ENCODE results near the gene GLB1L.

GLB1L gene

DNA sequence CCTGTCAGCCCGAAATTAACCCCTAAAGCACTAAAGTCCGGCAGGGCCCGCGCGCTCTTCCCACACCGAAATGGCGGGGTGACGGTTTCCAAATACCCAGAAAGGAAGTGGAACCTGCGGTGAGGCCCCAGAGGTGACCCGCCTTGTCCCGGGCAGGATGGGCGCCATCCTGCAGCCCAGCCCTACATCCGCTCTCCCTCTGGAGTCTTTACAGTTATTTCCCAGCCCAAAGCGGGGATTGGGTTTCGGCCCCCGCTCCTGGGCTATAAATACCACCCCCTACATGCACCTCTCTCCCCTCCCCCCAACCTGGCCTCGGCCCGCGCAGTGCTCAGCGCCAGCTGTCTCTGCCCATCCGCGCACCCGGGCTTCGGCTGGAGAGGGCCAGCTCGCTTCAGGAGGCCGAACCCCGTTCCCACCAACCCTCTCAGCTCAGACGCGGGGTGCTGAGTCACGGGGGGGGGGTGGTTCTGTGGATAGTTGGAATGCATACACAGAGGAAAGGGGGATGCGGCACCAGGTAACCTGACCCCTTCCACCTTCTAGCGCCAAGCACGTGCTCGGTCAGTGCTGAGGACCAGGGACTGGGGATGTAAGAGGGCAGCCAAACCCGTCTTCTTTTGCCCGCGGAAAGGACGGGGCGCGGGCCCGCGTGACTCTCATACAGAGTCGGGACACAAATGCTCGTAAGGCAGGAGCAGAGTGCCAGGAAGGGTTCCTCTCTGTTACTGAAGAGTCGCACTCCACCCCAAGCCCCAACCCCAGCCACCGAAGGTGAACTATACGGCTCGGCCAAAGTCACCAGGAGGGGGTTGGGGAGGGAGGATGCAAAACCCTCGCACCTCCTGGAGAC is 7.9 kb upstream of the GLB1L start, which contains the start of gene TUBA4B:
Gene TUBA4B (plus strand): TSS at position 344 of the 853 bp plus-strand sequence. CDS start 165 bp downstream, at position 509.
- TF ChIP-seq, protein P1, sequence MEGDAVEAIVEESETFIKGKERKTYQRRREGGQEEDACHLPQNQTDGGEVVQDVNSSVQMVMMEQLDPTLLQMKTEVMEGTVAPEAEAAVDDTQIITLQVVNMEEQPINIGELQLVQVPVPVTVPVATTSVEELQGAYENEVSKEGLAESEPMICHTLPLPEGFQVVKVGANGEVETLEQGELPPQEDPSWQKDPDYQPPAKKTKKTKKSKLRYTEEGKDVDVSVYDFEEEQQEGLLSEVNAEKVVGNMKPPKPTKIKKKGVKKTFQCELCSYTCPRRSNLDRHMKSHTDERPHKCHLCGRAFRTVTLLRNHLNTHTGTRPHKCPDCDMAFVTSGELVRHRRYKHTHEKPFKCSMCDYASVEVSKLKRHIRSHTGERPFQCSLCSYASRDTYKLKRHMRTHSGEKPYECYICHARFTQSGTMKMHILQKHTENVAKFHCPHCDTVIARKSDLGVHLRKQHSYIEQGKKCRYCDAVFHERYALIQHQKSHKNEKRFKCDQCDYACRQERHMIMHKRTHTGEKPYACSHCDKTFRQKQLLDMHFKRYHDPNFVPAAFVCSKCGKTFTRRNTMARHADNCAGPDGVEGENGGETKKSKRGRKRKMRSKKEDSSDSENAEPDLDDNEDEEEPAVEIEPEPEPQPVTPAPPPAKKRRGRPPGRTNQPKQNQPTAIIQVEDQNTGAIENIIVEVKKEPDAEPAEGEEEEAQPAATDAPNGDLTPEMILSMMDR (IDR thresholded peaks at IDR 0.05; ENCODE audit: insufficient read depth, low read depth, low read length, missing control alignments): no peak
- peak; percentile 61 for DNase-seq (ENCODE audit: low read depth)
- peak within 1 kb of the TSS; percentile 66 for H3K4me3 ChIP-seq (ENCODE audit: low read length)

DNA sequence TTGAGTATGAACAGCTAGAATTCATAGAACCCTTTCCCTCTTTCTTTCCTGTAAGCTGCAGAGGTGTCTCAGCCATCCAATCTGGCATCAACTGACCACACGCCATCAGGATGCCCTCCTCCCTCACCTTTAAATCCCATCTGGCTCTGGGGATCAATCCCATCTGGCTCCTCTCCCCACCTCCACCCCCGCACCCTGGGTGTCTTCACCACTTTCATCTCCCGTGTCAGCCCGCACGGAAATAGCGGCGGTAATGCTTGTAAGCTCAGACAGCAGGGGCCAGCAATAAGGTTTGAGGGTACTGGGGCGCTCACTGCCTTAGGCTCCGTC is 7.3 kb upstream of the GLB1L start:
- peak; percentile 14 for DNase-seq (ENCODE audit: low read depth)
- H3K4me3 ChIP-seq (ENCODE audit: low read length): peak overlapping the region; percentile 66
- TF ChIP-seq, protein P1 (IDR thresholded peaks at IDR 0.05; ENCODE audit: insufficient read depth, low read depth, low read length, missing control alignments): no peak

DNA sequence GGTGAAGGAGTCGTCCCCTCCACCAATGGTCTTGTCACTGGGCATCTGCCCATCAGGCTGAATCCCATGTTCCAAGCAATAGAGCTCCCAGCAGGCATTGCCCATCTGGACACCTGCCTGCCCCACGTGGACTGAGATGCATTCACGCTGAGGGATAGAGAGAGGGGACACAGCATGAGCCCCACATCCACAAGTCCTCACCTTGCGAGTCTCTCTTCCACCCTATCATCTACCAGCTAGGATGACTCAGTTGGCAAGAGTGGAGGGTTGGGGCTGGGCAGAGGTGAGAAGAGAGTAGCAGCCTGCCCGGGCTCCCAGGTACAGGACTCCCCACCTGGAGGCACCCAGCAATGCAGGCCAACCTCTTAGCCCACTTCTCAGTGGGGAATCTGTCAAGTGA is 6.8 kb upstream of the GLB1L start:
- TF ChIP-seq, protein P1 (IDR thresholded peaks at IDR 0.05; ENCODE audit: insufficient read depth, low read depth, low read length, missing control alignments): peak; percentile 14
- H3K4me3 ChIP-seq (ENCODE audit: low read length): peak overlapping the region; percentile 66
- peak; percentile 80 for DNase-seq (ENCODE audit: low read depth)

DNA sequence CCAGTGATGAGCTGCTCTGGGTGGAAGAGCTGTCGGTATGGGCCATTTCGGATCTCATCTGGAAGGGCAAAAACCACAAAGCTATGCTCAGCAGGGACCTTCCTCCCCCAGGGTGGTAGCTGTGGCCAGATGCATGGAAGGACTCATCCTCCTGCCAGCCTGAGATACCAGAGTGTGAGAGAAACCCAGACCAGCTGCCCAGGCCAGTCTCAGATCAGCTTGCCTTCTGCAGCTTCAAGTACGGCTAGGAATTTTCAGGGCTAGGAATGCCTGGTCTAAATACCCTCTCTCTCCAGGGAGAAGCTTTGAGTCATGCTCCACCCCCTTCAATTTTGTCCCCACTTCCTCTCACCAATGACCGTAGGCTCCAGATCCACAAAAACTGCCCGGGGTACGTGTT is 6.4 kb upstream of the GLB1L start:
- peak; percentile 26 for DNase-seq (ENCODE audit: low read depth)
- H3K4me3 ChIP-seq (ENCODE audit: low read length): peak overlapping the region; percentile 66
- TF ChIP-seq, protein P1 (IDR thresholded peaks at IDR 0.05; ENCODE audit: insufficient read depth, low read depth, low read length, missing control alignments): no peak

DNA sequence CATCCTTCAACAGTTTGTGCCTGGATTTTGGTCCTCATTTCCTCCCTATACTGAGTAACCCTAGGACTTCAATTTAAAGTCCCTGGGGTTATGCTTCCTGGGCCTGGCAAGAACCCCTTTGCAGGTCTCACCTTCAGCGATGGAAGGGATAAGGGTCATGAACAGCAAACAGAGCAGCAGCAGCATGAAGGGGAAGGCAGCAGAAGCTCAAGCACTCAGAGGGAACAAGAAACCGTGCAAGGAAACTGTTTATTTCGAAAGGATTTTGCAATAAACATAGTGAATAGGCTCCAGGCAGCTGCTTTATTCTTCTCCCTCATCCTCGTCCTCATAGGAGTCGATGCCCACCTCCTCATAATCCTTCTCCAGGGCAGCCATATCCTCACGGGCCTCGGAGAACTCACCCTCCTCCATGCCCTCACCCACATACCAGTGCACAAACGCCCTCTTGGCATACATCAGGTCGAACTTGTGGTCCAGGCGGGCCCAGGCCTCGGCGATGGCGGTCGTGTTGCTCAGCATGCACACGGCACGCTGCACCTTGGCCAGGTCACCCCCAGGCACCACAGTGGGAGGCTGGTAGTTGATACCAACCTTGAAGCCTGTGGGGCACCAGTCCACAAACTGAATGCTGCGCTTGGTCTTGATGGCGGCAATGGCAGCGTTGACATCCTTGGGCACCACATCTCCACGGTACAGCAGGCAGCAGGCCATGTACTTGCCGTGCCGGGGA is 5.0 kb upstream of the GLB1L start:
- TF ChIP-seq, protein P1 (IDR thresholded peaks at IDR 0.05; ENCODE audit: insufficient read depth, low read depth, low read length, missing control alignments): no peak
- DNase-seq (ENCODE audit: low read depth): no peak
- H3K4me3 ChIP-seq (ENCODE audit: low read length): peak overlapping the region; percentile 66

DNA sequence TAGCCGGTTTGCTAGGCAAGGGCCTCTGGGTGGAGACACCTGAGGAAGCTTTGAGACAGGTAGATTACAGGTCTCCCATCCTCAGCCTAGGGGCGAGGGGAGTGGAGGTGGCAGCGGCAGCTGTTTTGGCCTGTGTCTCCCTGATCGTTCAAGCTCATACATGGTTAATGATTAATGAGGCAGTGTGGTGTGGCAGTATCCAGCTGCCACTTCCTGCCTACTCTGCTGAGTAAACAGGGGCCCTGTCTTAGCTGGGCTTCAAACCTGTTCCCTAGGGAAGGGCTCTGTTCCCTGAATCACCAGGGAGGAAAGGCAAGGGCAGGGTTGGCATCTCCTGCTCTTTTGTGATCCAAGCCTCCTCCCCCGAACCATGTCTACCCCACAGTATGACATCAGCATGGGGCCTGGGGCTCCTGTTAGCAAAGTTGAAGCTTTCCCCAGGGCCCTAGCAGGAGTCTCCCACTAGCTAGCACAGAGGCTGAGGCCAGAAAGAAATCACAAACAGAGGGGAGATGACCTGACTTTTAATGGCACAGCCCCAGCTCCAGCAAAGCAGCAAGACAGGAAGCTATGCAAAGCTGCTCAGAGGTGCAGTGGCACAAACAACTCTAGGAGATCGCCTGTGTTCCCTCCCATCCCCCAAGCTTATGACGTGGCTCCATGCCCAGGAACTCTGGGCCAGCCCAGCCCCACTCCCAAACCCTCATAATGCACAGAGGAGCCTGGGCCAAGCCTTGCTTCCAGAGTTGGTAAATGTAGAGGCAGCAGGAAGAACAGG is 4.1 kb upstream of the GLB1L start:
- peak overlapping the region; percentile 66 for H3K4me3 ChIP-seq (ENCODE audit: low read length)
- peak; percentile 99 for DNase-seq (ENCODE audit: low read depth)
- TF ChIP-seq, protein P1 (IDR thresholded peaks at IDR 0.05; ENCODE audit: insufficient read depth, low read depth, low read length, missing control alignments): no peak
